ENCODE results near the gene LSM11. TPM values are rescaled to one million over a fixed set of nuclear protein-coding genes. Genes with fewer than 3 reads are reported as not detected.
"Not testable (repeated sequence)": the region's sequence is repeated elsewhere in the genome, so short reads cannot be mapped to it uniquely, and the experiment has no call there.

LSM11 gene
- polyA plus RNA-seq, 1 of the 3 experiments (the other 2 are of a cell fraction) = 0.95 TPM

GRCh38 chr5:157696154-157696553, 47.4 kb upstream of the LSM11 start:
- H2AFZ ChIP-seq (ENCODE audit: low read depth); H4K20me1 ChIP-seq (ENCODE audit: insufficient read depth); H3K4me2 ChIP-seq; H3F3A ChIP-seq (replicated peaks; ENCODE audit: insufficient read depth); H3K4me3 ChIP-seq (ENCODE audit: low read depth in 2 of 2, low read length in 1 of 2); H3K36me3 ChIP-seq (replicated peaks in 1 of 2; ENCODE audit: control insufficient read depth in 1 of 2, insufficient read depth in 2 of 2, low read length in 1 of 2); H3K9me2 ChIP-seq; CTCF ChIA-PET; H3K27me3 ChIP-seq (ENCODE audit: insufficient read depth); H3K4me1 ChIP-seq (ENCODE audit: control insufficient read depth in 1 of 2, insufficient read depth in 2 of 2, low read depth in 1 of 2, low read length in 1 of 2); DNase-seq; POLR2A ChIA-PET; H3K79me2 ChIP-seq (ENCODE audit: insufficient read depth); H3K27ac ChIP-seq (ENCODE audit: low read depth in 2 of 2, low read length in 1 of 2); H3K9ac ChIP-seq: not testable (repeated sequence)
- H3K9me3 ChIP-seq = peaks cover 17% of the 10 kb centered on the region; the same call in 1 of the 2 replicates
- WGBS (ENCODE audit: low lambda C conversion rate) = 75% methylated on average over 3 of the region's 3 CpGs

- not testable (repeated sequence) for H3K36me3 ChIP-seq (replicated peaks in 1 of 2; ENCODE audit: control insufficient read depth in 1 of 2, insufficient read depth in 2 of 2, low read length in 1 of 2)
These were observed 44.8 kb upstream of the LSM11 start for GRCh38 chr5:157698674-157699073.

GRCh38 chr5:157703736-157704135, 39.8 kb upstream of the LSM11 start:
- Histone ChIP-seq H2AFZ (ENCODE audit: low read depth) (no peak overlapping the region), H3K9ac (no peak overlapping the region), H3K4me2 (no peak overlapping the region), H3K4me1 (ENCODE audit: control insufficient read depth in 1 of 2, insufficient read depth in 2 of 2, low read depth in 1 of 2, low read length in 1 of 2) (0 out of 4 replicates have a peak, but pooled peaks cover 0 to 4% of the 10 kb centered on the region in 2 experiments), H3K79me2 (ENCODE audit: insufficient read depth) (no peaks in the 10 kb centered on the region), H3K9me2 (no peaks in the 10 kb centered on the region), H3K36me3 (replicated peaks in 1 of 2; ENCODE audit: control insufficient read depth in 1 of 2, insufficient read depth in 2 of 2, low read length in 1 of 2) (no peaks in the 10 kb centered on the region), H4K20me1 (ENCODE audit: insufficient read depth) (no peaks in the 10 kb centered on the region), H3K27me3 (ENCODE audit: insufficient read depth) (no peaks in the 10 kb centered on the region), H3K9me3 (peaks cover 7% of the 10 kb centered on the region; the same call in 1 of the 2 replicates), H3K27ac (ENCODE audit: low read depth in 2 of 2, low read length in 1 of 2) (no peak overlapping the region), H3K4me3 (ENCODE audit: low read depth in 2 of 2, low read length in 1 of 2) (no peak overlapping the region), H3F3A (replicated peaks; ENCODE audit: insufficient read depth) (peaks cover 3% of the 10 kb centered on the region)
- POLR2A ChIA-PET = no interaction called here
- no peak for DNase-seq
- TF ChIP-seq CHD2 (IDR thresholded peaks at IDR 0.05; ENCODE audit: low read length, partially characterized antibody) = no peak
- TF ChIP-seq FOSL2 (IDR thresholded peaks at IDR 0.05; ENCODE audit: borderline replicate concordance, low read depth) = no peak
- no peak for TF ChIP-seq RFX5 (IDR thresholded peaks at IDR 0.05; ENCODE audit: low read length)
- TF ChIP-seq GABPA (IDR thresholded peaks at IDR 0.05; ENCODE audit: low read depth) = no peak
- no peak for TF ChIP-seq MAX (IDR thresholded peaks at IDR 0.05; ENCODE audit: low read depth)
- no peak for TF ChIP-seq CTCF (IDR thresholded peaks at IDR 0.05)
- TF ChIP-seq RXRA (IDR thresholded peaks at IDR 0.05; ENCODE audit: borderline replicate concordance, low read depth) = no peak
- no peak for TF ChIP-seq GATA2 (CRISPR knock-in tag; IDR thresholded peaks at IDR 0.05)
- TF ChIP-seq POLR2AphosphoS5 (IDR thresholded peaks at IDR 0.05; ENCODE audit: low read depth, low read length) = no peak
- CTCF ChIA-PET = interaction anchor here (1.3 kb wide), 1 partner anchor 15 kb away, joined by 4 read pairs; no protein-coding TSS in a partner anchor
- WGBS (ENCODE audit: low lambda C conversion rate) = 81% methylated on average over 3 of the region's 3 CpGs

More at GRCh38 chr5:157698674-157699073, 44.8 kb upstream of the LSM11 start:
- H3K27ac ChIP-seq (ENCODE audit: low read depth in 2 of 2, low read length in 1 of 2); H3K27me3 ChIP-seq (ENCODE audit: insufficient read depth); H3F3A ChIP-seq (replicated peaks; ENCODE audit: insufficient read depth); H3K4me1 ChIP-seq (ENCODE audit: control insufficient read depth in 1 of 2, insufficient read depth in 2 of 2, low read depth in 1 of 2, low read length in 1 of 2); H2AFZ ChIP-seq (ENCODE audit: low read depth); CTCF ChIA-PET; DNase-seq; H3K9ac ChIP-seq; H4K20me1 ChIP-seq (ENCODE audit: insufficient read depth); H3K4me2 ChIP-seq; H3K79me2 ChIP-seq (ENCODE audit: insufficient read depth); H3K4me3 ChIP-seq (ENCODE audit: low read depth in 2 of 2, low read length in 1 of 2); H3K9me2 ChIP-seq; POLR2A ChIA-PET: not testable (repeated sequence)
- peaks cover 17% of the 10 kb centered on the region; the same call in 1 of the 2 replicates for H3K9me3 ChIP-seq
- WGBS (ENCODE audit: low lambda C conversion rate) = 44% methylated on average over 4 of the region's 4 CpGs
